ENCODE data around the gene OR5AP2. TPM values are rescaled to one million over a fixed set of nuclear protein-coding genes. Genes with fewer than 3 reads are reported as not detected.

OR5AP2 gene
- total RNA-seq, 2 donors from 2014 or later = not detected

Other genes with a start within 250 kb of the OR5AP2 start
- not detected for gene OR5AL1, start 229.7 kb downstream of the OR5AP2 start, total RNA-seq
- gene OR5M3, start 169.1 kb downstream of the OR5AP2 start, total RNA-seq = not detected
- not detected for gene OR5M8, start 151.1 kb downstream of the OR5AP2 start, total RNA-seq
- not detected for gene OR5M11, start 99.2 kb downstream of the OR5AP2 start, total RNA-seq
- gene OR5M10, start 64.7 kb downstream of the OR5AP2 start, total RNA-seq = not detected
- not detected for gene OR5M1, start 27.6 kb downstream of the OR5AP2 start, total RNA-seq
- gene OR5AR1, start 21.2 kb upstream of the OR5AP2 start, total RNA-seq = not detected
- not detected for gene OR9G1, start 56.7 kb upstream of the OR5AP2 start, total RNA-seq
- not detected for gene OR9G4, start 106.3 kb upstream of the OR5AP2 start, total RNA-seq